GM19438 (cell line): Measurements from ENCODE around the gene BPTF.
"Not testable (repeated sequence)": the region's sequence is repeated elsewhere in the genome, so short reads cannot be mapped to it uniquely, and the experiment has no call there.

Source experiments
- ATAC-seq: cut with Tn5 transposase; IDR thresholded peaks from one replicate; pipeline ENCODE4 v1.9.1; 2021; ENCODE audit warnings: low read depth; ENCODE audit not compliant: unreplicated experiment

The BPTF gene

GRCh38 chr17:67996301-67997171 lies 171.2 kb downstream of the BPTF start, which contains the start of gene C17orf58:
Gene C17orf58 (minus strand): TSS chr17:67996469. CDS start chr17:67996198, 271 bp downstream.
- not testable (repeated sequence) for ATAC-seq

- no peak for ATAC-seq
These were observed 173.2 kb downstream of the BPTF start for GRCh38 chr17:67998466-67998865.

- ATAC-seq, result no peak
These were observed 174.1 kb downstream of the BPTF start for GRCh38 chr17:67999291-67999911.

- ATAC-seq, result no peak
These were observed 178.9 kb downstream of the BPTF start for GRCh38 chr17:68004201-68004600.

GRCh38 chr17:68006797-68007196 lies 181.5 kb downstream of the BPTF start:
- no peak for ATAC-seq

- ATAC-seq, result no peak
These were observed 185.9 kb downstream of the BPTF start for GRCh38 chr17:68011199-68011665.

- ATAC-seq, result no peak
These were observed 188.1 kb downstream of the BPTF start for GRCh38 chr17:68013385-68013784.

GRCh38 chr17:68015081-68015723 lies 189.9 kb downstream of the BPTF start:
- no peak for ATAC-seq

- no peak for ATAC-seq
These were observed 191.5 kb downstream of the BPTF start for GRCh38 chr17:68016838-68017237.

GRCh38 chr17:68018493-68018892 lies 193.2 kb downstream of the BPTF start:
- ATAC-seq, result not testable (repeated sequence)

GRCh38 chr17:68019336-68019674 lies 194.0 kb downstream of the BPTF start:
- no peak for ATAC-seq

GRCh38 chr17:68019675-68020408 lies 194.5 kb downstream of the BPTF start:
- ATAC-seq, result peak; percentile 89

GRCh38 chr17:68020409-68020756 lies 195.1 kb downstream of the BPTF start:
- peak; percentile 22 for ATAC-seq

GRCh38 chr17:68020791-68021190 lies 195.5 kb downstream of the BPTF start:
- ATAC-seq, result not testable (repeated sequence)

GRCh38 chr17:68021963-68022362 lies 196.7 kb downstream of the BPTF start:
- no peak for ATAC-seq

GRCh38 chr17:68022547-68022946 lies 197.2 kb downstream of the BPTF start:
- ATAC-seq, result not testable (repeated sequence)

GRCh38 chr17:68029512-68030215 lies 204.4 kb downstream of the BPTF start:
- ATAC-seq, result no peak
